Measurements from ENCODE around the gene RPL22.

RPL22 gene

DNA sequence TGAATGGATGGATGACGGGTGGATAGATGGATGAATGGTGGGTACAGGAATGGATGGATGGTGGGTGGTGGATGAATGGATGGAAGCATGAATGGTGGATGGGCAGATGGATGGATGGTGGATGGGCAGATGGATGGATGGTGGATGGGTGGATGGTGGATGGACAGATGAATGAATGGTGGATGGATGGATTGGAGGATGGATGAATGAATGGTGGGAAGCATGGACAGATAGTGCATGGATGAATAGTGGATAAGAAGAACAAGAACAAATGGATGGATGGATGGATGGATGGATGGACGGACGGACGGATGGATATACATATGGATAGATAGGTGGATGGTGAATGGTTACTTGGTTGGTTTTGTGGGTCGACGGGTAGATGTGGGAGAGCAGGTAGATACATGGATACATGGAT is 24.0 kb downstream of the RPL22 start:
- in situ Hi-C loops (cut with MboI; ENCODE audit: low sequenced_read_pairs): no loop called here

DNA sequence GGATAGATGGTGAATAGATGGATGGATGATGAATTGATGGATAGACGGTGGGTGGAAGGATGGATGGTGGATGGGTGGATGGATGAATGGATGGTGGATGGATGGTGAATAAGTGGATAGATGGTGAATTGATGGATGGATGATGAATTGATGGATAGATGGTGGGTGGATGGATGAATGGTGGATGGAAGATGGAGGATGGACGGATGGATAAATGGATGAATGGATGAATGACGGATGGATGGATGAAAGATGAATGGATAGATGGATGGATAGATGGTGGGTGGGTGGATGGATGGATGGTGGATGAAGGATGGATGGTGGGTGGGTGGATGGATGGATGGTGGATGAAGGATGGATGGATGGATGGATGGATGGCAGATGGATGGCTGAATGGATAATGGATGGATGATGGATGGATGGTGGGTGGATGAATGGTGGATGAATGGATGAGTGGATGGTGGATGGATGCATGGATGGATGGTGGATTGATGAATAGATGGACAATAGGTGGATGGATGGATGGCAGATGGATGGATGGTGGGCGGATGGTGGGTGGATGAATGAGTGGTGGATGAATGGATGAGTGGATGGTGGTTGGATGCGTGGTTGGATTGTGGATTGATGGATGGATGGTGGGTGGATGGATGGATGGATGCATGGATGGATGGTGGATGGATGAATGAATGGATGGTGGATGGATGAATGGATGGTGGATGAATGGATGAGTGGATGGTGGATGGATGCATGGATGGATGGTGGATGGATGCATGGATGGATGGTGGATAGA is 24.6 kb downstream of the RPL22 start:
- in situ Hi-C loops (cut with MboI; ENCODE audit: low sequenced_read_pairs): no loop called here

DNA sequence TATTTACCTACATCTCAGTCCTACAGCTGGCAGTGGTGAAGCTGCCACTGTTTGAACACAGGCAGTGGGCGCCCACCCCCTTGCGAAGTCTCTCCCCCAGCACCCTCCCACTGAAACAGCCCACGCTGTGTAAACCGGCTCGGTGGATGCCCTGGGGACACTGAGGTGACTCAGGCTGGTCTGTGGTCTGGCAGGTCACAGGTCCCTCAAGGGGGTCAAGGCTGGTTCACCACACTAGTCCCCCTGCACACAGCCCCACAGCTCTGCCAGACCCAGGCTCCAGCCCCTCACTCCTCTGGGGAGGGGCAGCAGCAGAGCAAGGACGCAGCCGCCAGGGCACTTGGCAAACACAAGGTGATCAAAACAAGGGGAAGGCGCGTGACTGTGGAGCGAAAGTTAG is 26.8 kb downstream of the RPL22 start:
- in situ Hi-C loops (cut with MboI; ENCODE audit: low sequenced_read_pairs): no loop called here

DNA sequence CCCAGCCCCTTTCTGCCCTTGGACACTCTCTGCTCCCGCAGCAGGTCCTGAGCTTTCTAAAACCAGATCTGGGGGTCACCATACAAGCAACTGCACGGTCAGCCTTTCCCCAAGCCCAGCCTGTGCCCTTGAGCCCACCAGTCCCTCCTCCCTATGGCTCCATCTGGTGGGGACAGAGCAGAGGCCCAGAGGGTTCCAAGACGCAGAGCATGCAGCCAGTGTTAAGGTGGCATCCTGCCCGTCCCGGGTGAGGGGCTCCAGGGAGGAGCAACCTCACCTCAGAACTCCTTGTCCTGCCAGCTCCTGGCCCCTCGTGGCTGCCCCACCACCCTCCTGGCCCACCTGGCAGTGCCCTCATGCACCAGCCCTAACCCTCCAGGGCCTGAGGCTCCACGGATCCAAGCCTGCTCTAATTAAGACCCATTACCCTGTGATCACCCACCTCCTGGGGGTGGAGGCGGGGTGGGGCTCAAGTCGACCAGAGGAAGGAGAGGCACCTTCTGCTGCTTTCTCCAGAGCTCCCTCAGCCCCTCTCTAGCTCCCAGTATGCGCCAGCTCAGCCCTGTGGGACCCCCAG is 27.8 kb downstream of the RPL22 start:
- in situ Hi-C loops (cut with MboI; ENCODE audit: low sequenced_read_pairs): no loop called here

DNA sequence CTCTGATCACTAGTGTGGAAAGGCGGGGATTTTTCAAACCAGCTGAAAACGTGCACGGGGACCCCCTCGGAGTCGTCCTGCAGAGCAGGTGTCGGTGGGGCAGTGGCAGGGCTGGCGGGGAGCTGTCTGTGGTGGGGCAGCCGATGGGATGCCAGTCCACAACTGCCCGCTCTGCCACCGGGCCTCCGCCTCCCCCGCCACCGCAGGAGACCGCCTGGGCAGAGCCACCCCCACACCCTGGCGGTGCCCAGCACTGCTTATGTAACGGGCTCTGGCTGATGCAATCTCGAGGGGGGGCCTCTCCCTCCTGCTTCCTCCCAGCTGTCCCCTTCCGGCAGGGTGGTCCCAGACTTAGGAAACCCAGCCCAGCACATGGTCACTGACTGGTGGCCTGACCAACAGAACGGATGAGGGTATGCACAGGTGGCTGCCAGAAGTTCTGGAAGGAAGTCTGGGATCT is 28.6 kb downstream of the RPL22 start:
- in situ Hi-C loops (cut with MboI; ENCODE audit: low sequenced_read_pairs): no loop called here

DNA sequence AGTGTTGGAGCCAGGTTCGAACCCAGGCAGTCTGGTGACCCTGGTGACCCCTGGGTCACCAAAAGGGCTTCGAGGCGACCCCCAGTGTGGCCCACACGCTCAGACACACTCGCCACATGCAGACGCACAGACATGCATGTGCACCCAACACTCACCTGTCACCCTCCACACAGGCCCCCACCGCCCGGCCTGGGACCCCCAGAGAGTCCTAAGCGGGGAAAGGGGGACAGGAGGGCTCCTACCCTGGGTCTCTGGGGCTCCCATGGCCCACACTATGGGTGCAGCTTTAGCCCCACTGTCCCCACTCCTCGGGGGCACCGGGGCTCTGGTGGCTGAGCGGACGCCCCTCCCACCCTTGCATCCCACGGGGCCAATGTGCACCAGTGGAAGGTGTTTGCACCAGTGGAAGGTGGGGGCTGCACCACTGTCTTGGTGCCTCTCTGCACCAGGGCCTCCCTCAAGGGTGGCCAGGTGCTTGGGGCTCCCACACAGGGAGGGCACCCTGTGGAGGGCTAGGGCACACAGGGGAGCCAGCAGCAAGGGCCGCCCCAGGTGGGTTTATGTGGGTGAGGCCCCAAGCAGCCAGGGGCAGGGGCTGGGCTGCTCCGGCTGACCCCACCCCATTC is 29.2 kb downstream of the RPL22 start:
- in situ Hi-C loops (cut with MboI; ENCODE audit: low sequenced_read_pairs): no loop called here

DNA sequence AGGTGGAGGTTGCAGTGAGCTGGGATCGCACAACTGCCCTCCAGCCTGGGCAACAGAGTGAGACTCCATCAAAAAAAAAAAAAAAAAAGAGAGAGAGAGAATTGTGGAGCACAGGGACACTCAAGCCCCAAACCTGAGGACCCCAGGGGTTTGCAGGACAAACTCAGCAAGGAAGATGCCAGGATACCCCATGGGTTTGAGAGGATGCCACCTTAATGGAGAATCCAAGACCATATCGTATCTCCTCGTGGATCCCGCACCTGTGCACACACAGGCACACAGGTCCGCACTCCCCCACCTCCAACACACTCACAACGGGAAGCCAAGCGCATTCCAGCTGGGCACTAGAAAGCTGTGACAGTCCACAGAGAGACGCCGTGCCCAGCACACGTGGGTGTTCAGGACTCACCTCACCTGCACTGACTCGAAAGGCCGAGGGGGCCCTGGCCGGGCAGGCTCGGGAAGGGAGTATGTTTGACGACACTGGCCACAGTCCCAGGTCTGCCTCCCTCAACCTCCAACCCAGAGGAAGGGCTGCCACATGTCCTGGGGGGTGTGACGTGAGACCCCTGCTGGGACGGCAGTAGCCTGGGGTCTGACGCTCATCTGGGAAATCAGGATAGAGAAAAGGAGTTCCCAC is 30.3 kb downstream of the RPL22 start:
- in situ Hi-C loops (cut with MboI; ENCODE audit: low sequenced_read_pairs): no loop called here

DNA sequence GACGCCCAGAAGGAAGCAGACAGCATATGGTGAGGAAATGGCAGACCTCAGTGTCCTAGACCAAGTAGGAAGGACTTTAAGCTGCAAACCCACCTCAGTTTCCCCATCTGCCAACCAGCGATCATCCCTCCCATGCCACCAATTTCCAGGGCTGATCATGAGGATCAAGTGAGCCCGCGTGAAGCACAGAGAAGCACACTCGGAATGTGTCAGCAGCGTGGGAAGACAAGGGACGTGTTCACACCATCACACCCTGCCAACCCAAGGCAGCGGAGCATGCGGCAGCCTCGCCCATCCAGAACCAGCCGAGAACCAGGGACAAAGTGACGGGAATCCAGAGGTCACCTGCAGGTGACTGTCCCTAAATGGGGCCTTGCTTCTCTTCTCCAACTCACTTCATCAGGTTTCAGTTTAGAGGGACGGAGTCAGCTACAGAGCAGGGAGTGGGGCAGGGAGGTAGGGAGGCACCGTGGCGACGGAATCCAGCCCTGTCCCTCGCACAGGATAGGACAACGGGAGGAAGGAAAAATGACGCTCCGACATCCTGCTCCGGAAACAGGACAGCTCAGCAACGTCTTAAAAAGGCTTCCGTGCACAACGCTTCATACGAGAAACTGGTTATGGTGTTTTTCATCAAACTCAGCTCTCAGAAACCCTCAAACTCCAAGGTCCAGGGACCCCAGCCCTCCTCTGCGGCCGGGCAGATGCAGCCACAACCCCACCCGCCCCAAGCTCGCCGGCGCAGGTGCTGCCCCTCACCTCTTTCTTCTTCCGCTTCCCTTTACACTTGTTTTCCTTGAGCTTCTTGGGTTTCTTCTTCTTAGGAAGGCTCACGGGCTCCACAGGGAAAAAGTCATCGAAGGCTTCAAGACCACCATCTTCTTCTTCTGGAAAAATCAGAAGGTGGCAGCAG is 31.7 kb downstream of the RPL22 start:
- in situ Hi-C loops (cut with MboI; ENCODE audit: low sequenced_read_pairs): no loop called here

DNA sequence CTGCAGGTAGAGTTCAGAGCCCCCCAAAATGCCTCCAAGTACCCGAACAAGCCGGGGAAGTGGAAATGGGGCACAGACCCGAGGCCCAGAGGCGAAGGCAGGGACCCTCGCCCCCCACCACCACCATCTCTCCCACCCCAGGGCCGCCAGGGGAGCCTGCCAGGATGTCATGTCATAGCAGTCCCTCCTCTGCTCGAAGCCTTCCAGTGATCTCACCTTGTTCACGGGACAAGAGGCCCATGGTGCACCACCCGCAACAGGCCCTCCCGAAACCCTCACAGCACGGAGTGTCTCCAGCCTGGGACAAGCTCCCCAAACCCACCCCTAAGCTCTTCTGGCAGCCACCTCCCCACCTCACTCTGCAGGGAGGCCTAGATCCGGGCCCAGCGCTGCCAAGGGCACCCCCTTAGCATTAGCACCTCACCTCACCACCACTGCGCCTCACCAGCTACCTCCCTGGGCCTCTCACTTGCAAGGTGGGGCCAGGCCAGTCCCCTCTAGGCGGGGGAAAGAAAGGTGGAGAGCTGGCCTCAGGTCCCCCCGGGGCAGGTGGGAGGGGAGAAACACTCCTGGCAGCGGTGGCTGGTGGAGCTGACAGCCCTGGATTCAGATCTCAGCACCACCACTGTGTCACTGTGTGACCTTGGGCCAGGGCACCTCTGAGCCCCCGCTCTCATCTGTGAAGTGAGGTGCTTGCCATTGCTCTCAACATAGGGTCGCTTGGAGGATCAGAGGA is 32.6 kb downstream of the RPL22 start:
- in situ Hi-C loops (cut with MboI; ENCODE audit: low sequenced_read_pairs): no loop called here

DNA sequence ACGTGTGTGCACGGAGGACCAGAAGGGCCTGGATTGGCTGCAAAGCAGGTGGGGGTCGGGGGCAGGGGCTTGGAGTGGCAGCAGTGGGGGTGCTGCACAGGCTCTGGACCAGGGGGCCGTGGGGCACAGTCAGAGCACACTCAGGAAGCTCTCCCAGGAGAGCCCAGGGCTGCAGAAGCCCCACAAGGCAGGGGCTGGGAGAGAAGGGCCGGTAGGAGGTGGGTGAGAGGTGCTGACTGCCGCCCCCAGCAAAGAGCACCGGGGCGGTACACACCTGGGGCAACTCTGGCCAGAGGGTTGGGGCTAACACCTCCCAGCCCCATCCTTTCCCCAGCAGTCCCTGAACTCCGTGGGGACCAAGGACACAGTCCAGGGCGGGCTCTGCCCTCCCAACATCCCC is 33.2 kb downstream of the RPL22 start:
- in situ Hi-C loops (cut with MboI; ENCODE audit: low sequenced_read_pairs): no loop called here

DNA sequence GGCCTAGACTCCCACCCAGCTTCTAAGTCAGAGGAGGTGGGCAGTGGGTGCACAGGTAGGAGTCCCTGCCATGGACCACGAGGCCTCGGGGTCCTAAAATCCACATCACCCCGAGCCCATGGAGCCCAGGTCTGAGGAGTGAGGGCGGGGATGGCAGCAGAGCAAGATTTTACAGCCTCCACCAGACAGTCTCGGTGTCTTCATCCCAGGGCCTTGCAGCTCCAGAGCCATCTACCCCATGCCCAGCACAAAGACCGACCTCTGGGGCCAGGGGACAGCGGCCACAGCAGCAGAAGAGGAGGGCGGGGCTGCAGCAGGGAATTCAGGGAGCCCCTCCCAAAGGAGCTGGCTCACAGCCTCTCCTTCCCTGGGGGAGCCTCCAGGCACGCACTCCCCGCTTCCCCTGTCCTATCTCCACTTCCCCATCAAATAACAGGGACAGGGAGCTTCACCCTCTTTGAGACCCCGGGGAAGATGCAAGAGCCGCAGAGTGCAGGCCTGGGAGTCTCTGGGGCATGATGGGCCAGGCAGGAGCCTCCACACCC is 33.9 kb downstream of the RPL22 start:
- in situ Hi-C loops (cut with MboI; ENCODE audit: low sequenced_read_pairs): no loop called here

DNA sequence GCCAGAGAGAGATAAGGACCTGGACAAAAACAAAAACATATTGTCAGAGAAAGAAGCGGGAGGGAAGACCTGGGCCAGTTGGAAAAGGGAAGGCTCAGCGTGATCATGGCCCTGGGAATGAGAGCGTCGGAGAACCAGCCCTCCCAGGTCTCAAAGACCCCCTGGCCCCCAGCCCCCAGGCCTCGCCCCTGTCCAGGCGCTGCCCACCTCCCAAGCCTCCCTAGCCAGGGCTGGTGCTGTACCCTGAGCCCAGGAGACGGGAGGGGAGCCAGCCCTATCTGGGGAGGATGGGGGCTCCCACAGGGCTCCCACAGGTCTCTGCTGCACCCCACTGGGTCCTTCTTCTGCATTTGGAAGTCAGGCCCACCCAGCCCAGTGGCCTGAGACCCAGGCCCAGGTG is 34.4 kb downstream of the RPL22 start:
- in situ Hi-C loops (cut with MboI; ENCODE audit: low sequenced_read_pairs): no loop called here

DNA sequence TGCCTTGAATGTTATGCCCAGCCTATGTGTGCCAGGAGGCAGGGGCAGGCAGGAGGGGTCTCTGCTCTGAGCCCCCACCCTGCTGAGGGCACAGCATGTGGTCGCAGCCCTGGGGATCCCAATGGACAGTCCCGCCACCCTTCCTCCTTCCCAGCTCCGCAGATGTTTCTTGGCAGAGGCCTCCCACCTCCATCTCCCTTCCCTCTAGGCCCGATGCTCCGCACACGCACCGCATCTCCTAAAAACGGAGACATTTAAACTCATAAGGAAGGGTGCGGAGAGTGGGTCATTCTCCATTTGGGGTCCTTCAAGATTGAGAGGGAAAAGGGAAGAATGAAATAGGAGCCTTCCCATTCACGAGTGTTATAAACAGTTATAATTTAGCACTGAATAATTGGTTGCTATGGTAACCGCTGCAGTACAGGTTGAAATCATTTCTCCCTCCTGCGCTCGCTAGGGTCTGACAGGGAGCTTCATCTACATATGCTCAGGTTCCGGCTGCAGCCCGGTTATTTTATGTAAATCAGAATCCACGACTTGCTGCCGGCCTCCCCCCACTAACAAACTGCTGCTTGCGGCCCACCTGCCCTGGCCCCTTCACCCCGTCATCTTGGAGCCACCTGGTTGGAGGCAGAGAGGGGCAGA is 35.3 kb downstream of the RPL22 start:
- in situ Hi-C loops (cut with MboI; ENCODE audit: low sequenced_read_pairs): no loop called here

DNA sequence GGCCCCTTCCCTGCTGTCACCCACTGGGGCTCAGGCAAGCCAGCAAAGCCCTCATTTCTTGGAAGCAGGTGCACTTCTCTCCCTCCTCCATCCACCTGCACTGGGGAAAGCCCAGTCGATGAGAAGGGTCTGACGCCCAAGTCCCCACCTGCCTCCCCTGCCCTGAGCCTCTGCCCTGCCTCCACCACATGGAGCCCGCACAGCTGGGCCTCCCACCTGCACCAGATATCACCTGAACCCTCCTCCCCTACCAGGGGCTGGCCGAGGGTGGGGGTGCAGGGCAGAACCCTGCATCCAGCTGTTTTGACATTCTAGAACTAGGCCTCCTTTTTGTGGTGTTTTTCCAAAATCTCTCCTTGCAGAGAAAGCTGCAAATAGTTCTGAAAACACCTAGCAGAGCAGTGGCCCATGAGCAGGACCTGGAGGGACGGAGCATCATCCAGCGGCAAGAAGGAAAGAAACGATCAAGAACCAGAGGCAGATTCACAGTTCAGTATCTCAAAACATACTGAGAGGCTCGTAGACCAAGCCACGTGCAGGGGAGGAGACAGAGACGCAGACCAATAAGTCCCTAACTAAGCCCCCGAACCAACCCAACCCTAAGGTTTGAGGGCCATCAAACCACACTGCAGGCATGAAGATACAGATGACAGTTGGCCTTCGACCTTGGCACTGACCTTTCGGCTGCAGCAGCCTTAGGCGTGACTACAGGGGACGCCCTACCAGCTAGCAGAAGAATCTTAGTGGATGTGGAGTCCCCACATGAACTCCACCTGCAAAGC is 36.0 kb downstream of the RPL22 start:
- in situ Hi-C loops (cut with MboI; ENCODE audit: low sequenced_read_pairs): no loop called here

DNA sequence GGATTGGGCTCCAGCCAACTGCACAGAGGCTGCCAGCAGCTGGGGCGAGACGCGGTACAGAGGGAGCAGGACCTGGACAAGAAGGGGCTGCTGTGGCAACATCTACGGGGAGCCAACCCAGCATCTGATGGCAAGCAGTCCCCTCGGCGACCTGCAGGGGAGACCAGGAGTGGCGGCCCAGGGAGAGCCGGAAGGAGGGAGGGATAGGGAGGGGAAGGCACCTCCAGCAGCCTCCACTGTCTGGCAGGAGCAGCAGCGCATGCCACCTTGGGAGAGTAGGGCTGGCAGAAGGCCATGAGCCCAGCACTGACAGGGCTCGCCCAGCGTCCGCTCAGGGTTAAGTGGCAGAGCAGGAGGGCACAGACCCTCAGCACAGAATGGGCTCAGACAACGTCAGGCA is 36.6 kb downstream of the RPL22 start:
- in situ Hi-C loops (cut with MboI; ENCODE audit: low sequenced_read_pairs): no loop called here

DNA sequence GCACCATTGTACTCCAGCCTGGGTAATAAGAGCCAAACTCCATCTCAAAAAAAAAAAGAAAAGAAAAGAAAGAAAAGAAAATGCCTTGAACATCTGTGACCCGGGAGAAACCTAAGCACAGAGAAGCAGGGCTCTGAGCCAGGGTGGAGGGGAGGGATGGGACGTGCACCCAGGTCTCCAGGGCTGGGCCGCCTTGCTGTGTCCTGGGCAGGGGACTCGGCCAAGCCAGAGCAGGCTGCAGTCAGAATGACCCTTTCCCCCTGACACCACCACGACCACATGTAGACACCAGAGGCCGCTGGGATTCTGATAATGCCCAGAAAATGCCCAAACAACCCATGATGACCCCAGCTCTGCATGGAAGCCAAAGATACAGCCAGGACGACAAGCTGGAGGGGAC is 37.1 kb downstream of the RPL22 start:
- in situ Hi-C loops (cut with MboI; ENCODE audit: low sequenced_read_pairs): no loop called here

DNA sequence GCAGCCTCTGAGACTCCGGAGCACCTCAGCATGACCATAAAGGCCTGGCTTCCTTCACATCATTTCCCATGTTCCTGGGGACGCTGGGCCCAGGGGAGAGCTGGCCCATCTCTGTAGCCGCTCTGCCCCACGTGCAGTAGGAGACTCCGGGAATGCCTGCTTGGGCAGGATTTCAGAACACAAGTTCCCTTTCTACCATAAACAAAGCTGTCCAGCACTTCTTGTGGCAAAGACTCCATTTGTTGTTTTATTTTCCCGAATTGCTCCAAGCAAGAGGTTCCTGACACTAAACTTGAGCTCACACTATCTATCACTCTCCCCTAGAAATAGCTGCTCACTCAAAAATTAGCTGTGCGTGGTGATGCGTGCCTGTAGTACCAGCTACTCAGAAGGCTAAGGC is 41.2 kb downstream of the RPL22 start:
- in situ Hi-C loops (cut with MboI; ENCODE audit: low sequenced_read_pairs): no loop called here

DNA sequence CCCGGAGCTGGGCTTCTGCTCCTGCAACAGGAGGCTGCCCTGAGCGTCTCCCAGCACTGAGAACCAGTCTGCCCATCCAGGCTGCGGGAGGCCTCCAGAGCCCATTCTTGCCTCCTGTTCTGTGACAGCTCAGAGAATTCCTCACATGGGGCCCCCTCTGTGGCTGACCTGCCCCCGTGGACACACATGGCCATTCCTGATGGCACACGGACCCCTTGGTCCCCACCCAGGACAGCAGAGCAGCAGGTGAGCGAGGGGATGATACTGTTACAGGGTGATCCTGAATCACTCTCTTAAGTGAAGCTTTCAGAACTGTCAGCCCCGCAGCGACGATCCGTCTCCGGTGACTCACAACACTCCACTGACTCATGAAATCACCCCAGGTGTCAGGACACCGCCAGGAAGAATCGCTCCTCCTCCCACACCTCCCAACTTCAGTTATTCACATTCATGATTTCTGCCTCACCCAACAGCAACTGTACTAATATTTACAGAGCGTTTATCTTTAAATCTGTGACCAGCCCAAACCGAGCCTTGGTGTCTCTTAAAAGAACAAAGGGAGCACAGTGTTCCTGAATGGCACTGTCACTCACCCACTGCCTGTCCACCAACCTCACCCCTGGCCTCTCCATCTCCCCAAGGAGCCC is 41.7 kb downstream of the RPL22 start:
- in situ Hi-C loops (cut with MboI; ENCODE audit: low sequenced_read_pairs): no loop called here
